Measurements from ENCODE around the gene FAU.

FAU gene

DNA sequence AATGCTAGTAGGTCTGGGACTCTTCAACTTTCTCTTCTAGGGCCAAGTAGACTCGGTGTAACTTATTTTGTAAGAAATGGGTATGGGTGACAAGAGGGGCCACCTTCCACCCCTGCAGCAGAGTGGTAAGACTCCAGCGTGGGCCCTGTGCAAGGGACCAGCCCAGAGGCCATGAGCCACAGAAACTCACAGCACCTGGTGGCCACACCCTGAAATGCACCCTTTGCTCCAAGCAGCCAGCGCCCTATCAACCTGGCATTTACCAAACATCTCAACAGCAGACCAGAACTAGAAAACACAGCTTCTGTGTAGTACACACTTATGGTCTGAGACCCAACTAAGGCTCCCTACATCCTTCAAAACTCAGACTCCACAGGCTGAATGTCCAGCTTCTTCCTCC is 43.8 kb downstream of the FAU start:
- DNase-seq (ENCODE audit: low spot score): no peak

GRCh38 chr11:65077451-65077850 is 44.5 kb downstream of the FAU start:
- DNase-seq (ENCODE audit: low spot score): no peak

GRCh38 chr11:65072631-65072966 is 49.3 kb downstream of the FAU start:
- no peak for DNase-seq (ENCODE audit: low spot score)

GRCh38 chr11:65071907-65072630 is 49.9 kb downstream of the FAU start:
- no peak for DNase-seq (ENCODE audit: low spot score)
